ENCODE measurements around the gene FSCN2. TPM values are rescaled to one million over a fixed set of nuclear protein-coding genes. Genes with fewer than 3 reads are reported as not detected.
A peak's percentile ranks its signal among the peaks of the same experiment; 100 is the strongest.

Gene FSCN2
- total and polyA plus RNA-seq, 2 donors (not counting 3 experiments of a cell fraction or from before 2014, with no cell fraction given), result 0.32 to 0.71 TPM

DNA sequence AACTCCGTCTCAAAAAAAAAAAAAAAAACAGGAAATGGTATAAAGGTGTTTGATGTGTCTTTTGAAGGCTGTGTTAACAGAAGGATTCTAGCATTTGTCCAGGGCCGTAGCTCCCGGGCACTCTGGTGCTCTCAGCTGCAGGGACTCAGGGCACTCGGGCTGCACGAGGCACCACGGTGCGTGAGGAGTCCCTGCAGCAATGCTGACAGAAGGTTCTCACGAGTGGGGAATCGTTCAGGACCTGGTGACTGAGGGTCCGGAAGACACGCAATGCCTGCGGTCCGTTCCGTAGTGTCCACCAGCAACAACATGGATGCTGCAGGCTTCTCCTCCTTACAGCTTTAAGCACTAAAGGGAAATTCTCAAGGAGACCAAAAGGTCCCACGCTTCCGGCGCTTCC lies 36.6 kb downstream of the FSCN2 start:
- Histone ChIP-seq H3K27ac (ENCODE audit: insufficient read depth, low read depth, low read length) (peak overlapping the region; percentile 96), H3K4me1 (ENCODE audit: control insufficient read depth, extremely low read depth, insufficient read depth, low read length) (peaks cover 69% of the 10 kb centered on the region), H3K4me2 (ENCODE audit: insufficient read depth, low read length) (no peak overlapping the region), H3K9me1 (replicated peaks; ENCODE audit: control insufficient read depth, extremely low read depth, insufficient read depth, low read length) (no peaks in the 10 kb centered on the region), H3K4me3 (replicated peaks in 1 of 3; ENCODE audit: insufficient read depth in 1 of 3, low read depth in 1 of 3, low read length in 3 of 3) (no peak overlapping the region), H2AFZ (ENCODE audit: low read depth, low read length) (no peak overlapping the region), H3K9ac (replicated peaks; ENCODE audit: extremely low read depth, insufficient read depth, low read length) (no peak overlapping the region), H3K9me3 (replicated peaks; ENCODE audit: control insufficient read depth, insufficient read depth, low read length) (no peaks in the 10 kb centered on the region), H4K20me1 (replicated peaks; ENCODE audit: control insufficient read depth, extremely low read depth, insufficient read depth, low read length) (no peaks in the 10 kb centered on the region), H3K27me3 (ENCODE audit: control insufficient read depth in 2 of 2, insufficient read depth in 2 of 2, low read length in 2 of 2) (no peaks in the 10 kb centered on the region), H3K79me2 (ENCODE audit: control insufficient read depth, insufficient read depth, low read length) (peaks cover 20% of the 10 kb centered on the region), H3K36me3 (ENCODE audit: control insufficient read depth in 2 of 2, extremely low read depth in 1 of 2, insufficient read depth in 2 of 2, low read length in 2 of 2) (peaks cover 14 to 19% of the 10 kb centered on the region in 2 experiments)
- dilution Hi-C loops (cut with MboI; ENCODE audit: extremely low pct_ligation_motif_present, low sequenced_read_pairs) (no loop called here), intact Hi-C loops (cut with micrococcal nuclease) (loop anchor here (5.0 kb wide), 1 partner anchor 38 kb away; no protein-coding TSS in a partner anchor)
- ChIA-PET CTCF (interaction anchor here (1.0 kb wide), 1 partner anchor 37 kb away, joined by 4 read pairs; no protein-coding TSS in a partner anchor), POLR2A (interaction anchor here (0.6 kb wide), 1 partner anchor 65 kb away, joined by 4 read pairs; no protein-coding TSS in a partner anchor)
- FAIRE-seq (no peak), DNase-seq (ENCODE audit: low read depth, low spot score) (no peak)
- TF ChIP-seq EZH2 (IDR thresholded peaks at IDR 0.05; ENCODE audit: borderline replicate concordance, low read depth, low read length, severe bottlenecking) (no peak), GATA2 (IDR thresholded peaks at IDR 0.05; ENCODE audit: insufficient read depth, insufficient read length, low read depth, low read length) (no peak), POLR2AphosphoS5 (IDR thresholded peaks at IDR 0.05; ENCODE audit: insufficient read depth, low read depth, low read length) (no peak), MYC (IDR thresholded peaks at IDR 0.05; ENCODE audit: low read depth, low read length) (no peak), FOS (IDR thresholded peaks at IDR 0.05; ENCODE audit: borderline replicate concordance, insufficient read depth, low read length) (no peak), POLR2A (IDR thresholded peaks at IDR 0.05; ENCODE audit: low read depth, low read length) (no peak), JUN (IDR thresholded peaks at IDR 0.05; ENCODE audit: borderline replicate concordance, insufficient read depth, insufficient read length, low read depth) (no peak)
- TF ChIP-seq, protein P1, sequence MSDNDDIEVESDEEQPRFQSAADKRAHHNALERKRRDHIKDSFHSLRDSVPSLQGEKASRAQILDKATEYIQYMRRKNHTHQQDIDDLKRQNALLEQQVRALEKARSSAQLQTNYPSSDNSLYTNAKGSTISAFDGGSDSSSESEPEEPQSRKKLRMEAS (IDR thresholded peaks at IDR 0.05; ENCODE audit: insufficient read depth, insufficient read length), result no peak
- TF ChIP-seq, protein P2, sequence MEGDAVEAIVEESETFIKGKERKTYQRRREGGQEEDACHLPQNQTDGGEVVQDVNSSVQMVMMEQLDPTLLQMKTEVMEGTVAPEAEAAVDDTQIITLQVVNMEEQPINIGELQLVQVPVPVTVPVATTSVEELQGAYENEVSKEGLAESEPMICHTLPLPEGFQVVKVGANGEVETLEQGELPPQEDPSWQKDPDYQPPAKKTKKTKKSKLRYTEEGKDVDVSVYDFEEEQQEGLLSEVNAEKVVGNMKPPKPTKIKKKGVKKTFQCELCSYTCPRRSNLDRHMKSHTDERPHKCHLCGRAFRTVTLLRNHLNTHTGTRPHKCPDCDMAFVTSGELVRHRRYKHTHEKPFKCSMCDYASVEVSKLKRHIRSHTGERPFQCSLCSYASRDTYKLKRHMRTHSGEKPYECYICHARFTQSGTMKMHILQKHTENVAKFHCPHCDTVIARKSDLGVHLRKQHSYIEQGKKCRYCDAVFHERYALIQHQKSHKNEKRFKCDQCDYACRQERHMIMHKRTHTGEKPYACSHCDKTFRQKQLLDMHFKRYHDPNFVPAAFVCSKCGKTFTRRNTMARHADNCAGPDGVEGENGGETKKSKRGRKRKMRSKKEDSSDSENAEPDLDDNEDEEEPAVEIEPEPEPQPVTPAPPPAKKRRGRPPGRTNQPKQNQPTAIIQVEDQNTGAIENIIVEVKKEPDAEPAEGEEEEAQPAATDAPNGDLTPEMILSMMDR (IDR thresholded peaks at IDR 0.05; ENCODE audit: extremely low read depth in 1 of 2, insufficient read depth in 1 of 2, low read depth in 1 of 2, low read length in 2 of 2), result no peak
- BruUV-seq (replicated peaks), result TSS peak; percentile 2

Measured in endothelial cell of umbilical vein (primary cell).